H1 (cell line): ENCODE results near the gene IL23A. TPM values are rescaled to one million over a fixed set of nuclear protein-coding genes. Genes with fewer than 3 reads are reported as not detected.

Experiments
- BCL11A ChIP-seq, 2 experiments: IDR thresholded peaks; one replicate each; pipeline ENCODE4 v1.6.1; 2011; ENCODE audit warnings: low read depth in 2 of 2, low read length in 2 of 2, mild to moderate bottlenecking in 2 of 2
- GABPA ChIP-seq: IDR thresholded peaks from 2 replicates; pipeline ENCODE4 v1.6.1; 2011; ENCODE audit warnings: mild to moderate bottlenecking, low read length, moderate library complexity, borderline replicate concordance; ENCODE audit not compliant: insufficient read depth
- JUND ChIP-seq: IDR thresholded peaks from 2 replicates; pipeline ENCODE4 v1.6.1; 2011; ENCODE audit warnings: mild to moderate bottlenecking, improper control_type of control experiment, low read length
- NRF1 ChIP-seq: IDR thresholded peaks from 2 replicates; pipeline ENCODE4 v1.6.1; 2011; ENCODE audit warnings: mild to moderate bottlenecking, low read depth, low read length, improper control_type of control experiment
- POU5F1 ChIP-seq: IDR thresholded peaks from 2 replicates; pipeline ENCODE4 v1.6.1; 2011; ENCODE audit warnings: low read depth, mild to moderate bottlenecking, low read length, moderate library complexity
- SIRT6 ChIP-seq: IDR thresholded peaks from one replicate; pipeline ENCODE4 v1.7.1; 2012; ENCODE audit warnings: low read length, inconsistent platforms
- SP1 ChIP-seq: IDR thresholded peaks from 2 replicates; pipeline ENCODE4 v1.6.1; 2011; ENCODE audit warnings: low read depth, low read length
- YY1 ChIP-seq: IDR thresholded peaks from 2 replicates; pipeline ENCODE4 v1.6.1; 2011; ENCODE audit warnings: low read depth, mild to moderate bottlenecking, low read length
- polyA plus RNA-seq, 7 experiments: library from polyadenylated mRNA; depleted of rRNA in 3 of 7; stranded (reverse) in 5 of 7; unstranded in 2 of 7; fragments of >200 nt in 5 of 7; fragments of 200-250 nt in 2 of 7; gene quantifications; 1 replicate in 5 of 7; 2 replicates in 1 of 7; 4 replicates in 1 of 7; pipeline versions ENCODE4 v1.2.1 to v1.2.3, GENCODE V29; 2011 to 2013; ENCODE audit warnings: missing spikeins in 2 of 7, mixed read lengths in 2 of 7
- total RNA-seq: library from RNA; stranded (reverse); fragmentation: NEBNext Ultra II Directional; extraction: Animal tissue kit (Norgen Biotek cat#: 25700); gene quantifications from 2 replicates; pipeline ENCODE4 v1.2.1, GENCODE V29; 2021

Gene IL23A
- total and polyA plus RNA-seq, 2 of the 8 experiments (the other 6 are each of a cell fraction or from before 2014, with no cell fraction given), result 2.3 to 3.6 TPM

- TF ChIP-seq GABPA, result no peak
- no peak for TF ChIP-seq YY1
- TF ChIP-seq BCL11A (IDR thresholded peaks at IDR 0.05; ENCODE audit: low read depth in 2 of 2, low read length in 2 of 2), result no peak
- TF ChIP-seq SP1, result no peak
- no peak for TF ChIP-seq JUND
- TF ChIP-seq NRF1, result no peak
- TF ChIP-seq POU5F1, result no peak
- TF ChIP-seq SIRT6, result no peak
Observed at GRCh38 chr12:56332512-56333196, 6.0 kb upstream of the IL23A start (continued).
